GM23338 (cell line): ENCODE results near the gene PGBD5. TPM values are rescaled to one million over a fixed set of nuclear protein-coding genes. Genes with fewer than 3 reads are reported as not detected.

Experiments
- ATAC-seq: fragments of 200-7000 bp; cut with Tn5 transposase; 3 replicates; pipeline ENCODE4 v1.9.1; 2020
- DNase-seq: peaks from one replicate; pipeline ENCODE4 v3.0.0-alpha.2; 2015; ENCODE audit warnings: low spot score
- H2AFZ ChIP-seq: fragments of 200-600 bp; sonication (generic); 2 replicates; pipeline ENCODE4 v1.8.0; 2016; ENCODE audit warnings: antibody characterized with exemption, mild to moderate bottlenecking, moderate library complexity
- H3F3A ChIP-seq: fragments of 200-600 bp; sonication (generic); replicated peaks from 2 replicates; pipeline ENCODE4 v1.8.0; 2017; ENCODE audit warnings: antibody characterized with exemption, mixed run types, low read depth
- H3K27ac ChIP-seq: fragments of 200-600 bp; sonication (generic); 2 replicates; pipeline ENCODE4 v1.6.1; 2016; ENCODE audit warnings: low read depth
- H3K27me3 ChIP-seq: fragments of 200-600 bp; sonication (generic); 2 replicates; pipeline ENCODE4 v1.8.0; 2016; ENCODE audit warnings: mild to moderate bottlenecking, mixed run types, moderate library complexity; ENCODE audit not compliant: insufficient read depth
- H3K36me3 ChIP-seq: fragments of 200-600 bp; sonication (generic); 2 replicates; pipeline ENCODE4 v1.8.0; 2016; ENCODE audit warnings: mild to moderate bottlenecking; ENCODE audit not compliant: insufficient read depth
- H3K4me1 ChIP-seq: fragments of 200-600 bp; sonication (generic); 2 replicates; pipeline ENCODE4 v1.8.0; 2016; ENCODE audit warnings: mild to moderate bottlenecking, moderate library complexity; ENCODE audit not compliant: insufficient read depth
- H3K4me2 ChIP-seq: fragments of 200-600 bp; sonication (generic); 2 replicates; pipeline ENCODE4 v1.7.1; 2017; ENCODE audit warnings: mixed run types
- H3K4me3 ChIP-seq: fragments of 200-600 bp; sonication (generic); 2 replicates; pipeline ENCODE4 v1.6.1; 2016; ENCODE audit warnings: mixed run types
- H3K79me2 ChIP-seq: fragments of 200-600 bp; sonication (generic); replicated peaks from 2 replicates; pipeline ENCODE4 v1.8.0; 2017; ENCODE audit warnings: mild to moderate bottlenecking; ENCODE audit not compliant: insufficient read depth
- H3K9me2 ChIP-seq: fragments of 200-600 bp; sonication (generic); 2 replicates; pipeline ENCODE4 v1.8.0; 2017; ENCODE audit not compliant: insufficient read depth
- H4K20me1 ChIP-seq: fragments of 200-600 bp; sonication (generic); replicated peaks from 2 replicates; pipeline ENCODE4 v1.8.0; 2017; ENCODE audit warnings: mild to moderate bottlenecking; ENCODE audit not compliant: insufficient read depth
- H3K27ac Mint-ChIP-seq: 2 replicates; pipeline ENCODE4 v1.8.0; 2020; ENCODE audit warnings: inconsistent platforms, mild to moderate bottlenecking, moderate library complexity, mixed read lengths
- H3K27me3 Mint-ChIP-seq: 3 replicates; pipeline ENCODE4 v1.8.0; 2022; ENCODE audit warnings: low read depth, mild to moderate bottlenecking, moderate library complexity, mixed read lengths, inconsistent platforms; ENCODE audit not compliant: insufficient read depth, poor library complexity
- H3K36me3 Mint-ChIP-seq: 3 replicates; pipeline ENCODE4 v1.8.0; 2021; ENCODE audit warnings: low read depth, mild to moderate bottlenecking, inconsistent platforms, moderate library complexity, mixed read lengths
- H3K4me1 Mint-ChIP-seq: 3 replicates; pipeline ENCODE4 v1.8.0; 2020; ENCODE audit warnings: mild to moderate bottlenecking, inconsistent platforms, mixed read lengths
- H3K4me3 Mint-ChIP-seq: 3 replicates; pipeline ENCODE4 v1.8.0; 2021; ENCODE audit warnings: moderate library complexity, mild to moderate bottlenecking, inconsistent platforms, mixed read lengths
- H3K9me3 Mint-ChIP-seq: 3 replicates; pipeline ENCODE4 v1.8.0; 2020; ENCODE audit warnings: moderate library complexity, mild to moderate bottlenecking, inconsistent platforms, mixed read lengths
- CREB1 ChIP-seq: fragments of 250-450 bp; sonication (Bioruptor Pico); IDR thresholded peaks from 2 replicates; pipeline ENCODE4 v1.5.0; 2020; ENCODE audit warnings: low read depth, mild to moderate bottlenecking, moderate library complexity
- EZH2 ChIP-seq: fragments of 200-600 bp; sonication (generic); IDR thresholded peaks from one replicate; pipeline ENCODE4 v1.8.0; 2017; ENCODE audit warnings: antibody characterized with exemption, mild to moderate bottlenecking, low read depth; ENCODE audit not compliant: unreplicated experiment
- EZH2phosphoT487 ChIP-seq: fragments of 200-600 bp; sonication (generic); IDR thresholded peaks from one replicate; pipeline ENCODE4 v1.8.1; 2018; ENCODE audit warnings: antibody characterized with exemption; ENCODE audit not compliant: unreplicated experiment
- JUNB ChIP-seq: IDR thresholded peaks from one replicate; pipeline ENCODE4 v1.6.1; 2016; ENCODE audit warnings: antibody characterized with exemption; ENCODE audit not compliant: unreplicated experiment
- NANOG ChIP-seq: IDR thresholded peaks from 2 replicates; pipeline ENCODE4 v1.6.1; 2016; ENCODE audit warnings: antibody characterized with exemption, borderline replicate concordance
- POLR2AphosphoS5 ChIP-seq: IDR thresholded peaks from 2 replicates; pipeline ENCODE4 v1.6.1; 2016; ENCODE audit warnings: antibody characterized with exemption, low read depth
- STAT1 ChIP-seq: IDR thresholded peaks from one replicate; pipeline ENCODE4 v1.6.1; 2016; ENCODE audit warnings: antibody characterized with exemption; ENCODE audit not compliant: unreplicated experiment
- ZNF114 ChIP-seq: fragments of 250-450 bp; sonication (Bioruptor Pico); IDR thresholded peaks from 2 replicates; pipeline ENCODE4 v1.5.0; 2020; ENCODE audit warnings: mild to moderate bottlenecking, moderate library complexity
- ZNF331 ChIP-seq: fragments of 250-450 bp; sonication (Bioruptor Pico); IDR thresholded peaks from 2 replicates; pipeline ENCODE4 v1.5.0; 2020; ENCODE audit warnings: low read depth, mild to moderate bottlenecking, moderate library complexity
- polyA plus RNA-seq: library from polyadenylated mRNA; unstranded; fragments of >200 nt; fragmentation: Nextera tagmentation; extraction: Ambion mirVana; gene quantifications from 2 replicates; pipeline ENCODE4 v1.2.1, GENCODE V29; 2016
- total RNA-seq: library from RNA; depleted of rRNA; stranded (reverse); fragments of >200 nt; shearing (Covaris generic); gene quantifications from 2 replicates; pipeline ENCODE4 v1.2.3, GENCODE V29; 2014
- TF ChIP-seq, protein P1 (sequence below): IDR thresholded peaks from 2 replicates; pipeline ENCODE4 v1.6.1; 2016; ENCODE audit warnings: antibody characterized with exemption
- TF ChIP-seq, protein P2 (sequence below): fragments of 250-450 bp; sonication (Bioruptor Pico); IDR thresholded peaks from 2 replicates; pipeline ENCODE4 v1.5.0; 2020; ENCODE audit warnings: mild to moderate bottlenecking, moderate library complexity
- TF ChIP-seq, protein P3 (sequence below): IDR thresholded peaks from one replicate; pipeline ENCODE4 v1.6.1; 2018; ENCODE audit warnings: antibody characterized with exemption; ENCODE audit not compliant: unreplicated experiment
- TF ChIP-seq, protein P4 (sequence below), 2 experiments: fragments of 200-600 bp in 1 of 2; sonication (generic) in 1 of 2; conservative IDR thresholded peaks; 2 replicates each; pipeline versions ENCODE4 v1.5.1 to v1.6.1; 2016 to 2017; ENCODE audit warnings: antibody characterized with exemption in 2 of 2, low read depth in 2 of 2, mild to moderate bottlenecking in 2 of 2, moderate library complexity in 1 of 2

The PGBD5 gene
- total and polyA plus RNA-seq, 2 experiments from 2014 or later: 3.4 to 16.6 TPM

DNA sequence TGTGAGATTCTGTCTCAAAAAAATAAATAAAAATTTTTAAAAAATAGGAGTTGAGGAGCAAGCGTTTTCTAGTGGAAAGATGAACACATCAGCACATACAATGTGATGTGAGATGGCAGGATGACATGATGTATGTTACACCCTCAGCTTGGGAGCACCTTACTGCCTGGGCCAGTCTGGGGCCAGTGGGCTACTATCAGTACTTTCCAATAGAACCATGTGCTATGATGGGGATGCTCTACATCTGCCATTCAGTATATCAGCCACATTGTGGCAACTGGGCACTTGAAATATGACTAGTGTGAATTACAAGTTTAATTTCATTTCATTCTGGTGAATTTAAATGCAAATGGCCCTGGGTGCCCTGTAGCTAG, 156.0 kb downstream of the PGBD5 start:
- Histone ChIP-seq H3F3A (peaks cover 4% of the 10 kb centered on the region), H3K79me2 (no peaks in the 10 kb centered on the region), H2AFZ (no peak overlapping the region), H3K9me2 (no peaks in the 10 kb centered on the region), H3K36me3 (peaks cover 6% of the 10 kb centered on the region; the same call in 1 of the 2 replicates), H4K20me1 (no peaks in the 10 kb centered on the region; the same call in 1 of the 2 replicates), H3K27me3 (no peaks in the 10 kb centered on the region), H3K4me2 (no peak overlapping the region), H3K27ac (no peak overlapping the region), H3K4me3 (no peak overlapping the region), H3K4me1 (peaks cover 2% of the 10 kb centered on the region; the same call in 1 of the 2 replicates)
- no peak overlapping the region for H3K27ac Mint-ChIP-seq
- H3K36me3 Mint-ChIP-seq: peaks cover 10% of the 10 kb centered on the region
- DNase-seq (no peak), ATAC-seq (no peak)
- H3K9me3 Mint-ChIP-seq: no peaks in the 10 kb centered on the region
- peaks cover 12% of the 10 kb centered on the region for H3K4me1 Mint-ChIP-seq
- TF ChIP-seq, protein P1, sequence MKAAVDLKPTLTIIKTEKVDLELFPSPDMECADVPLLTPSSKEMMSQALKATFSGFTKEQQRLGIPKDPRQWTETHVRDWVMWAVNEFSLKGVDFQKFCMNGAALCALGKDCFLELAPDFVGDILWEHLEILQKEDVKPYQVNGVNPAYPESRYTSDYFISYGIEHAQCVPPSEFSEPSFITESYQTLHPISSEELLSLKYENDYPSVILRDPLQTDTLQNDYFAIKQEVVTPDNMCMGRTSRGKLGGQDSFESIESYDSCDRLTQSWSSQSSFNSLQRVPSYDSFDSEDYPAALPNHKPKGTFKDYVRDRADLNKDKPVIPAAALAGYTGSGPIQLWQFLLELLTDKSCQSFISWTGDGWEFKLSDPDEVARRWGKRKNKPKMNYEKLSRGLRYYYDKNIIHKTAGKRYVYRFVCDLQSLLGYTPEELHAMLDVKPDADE: no peak
- TF ChIP-seq JUNB (no peak), ZNF331 (no peak), ZNF114 (no peak), POLR2AphosphoS5 (no peak), STAT1 (no peak), CREB1 (CRISPR knock-in tag) (no peak), EZH2phosphoT487 (no peak), NANOG (no peak), EZH2 (no peak)
- TF ChIP-seq, protein P2, sequence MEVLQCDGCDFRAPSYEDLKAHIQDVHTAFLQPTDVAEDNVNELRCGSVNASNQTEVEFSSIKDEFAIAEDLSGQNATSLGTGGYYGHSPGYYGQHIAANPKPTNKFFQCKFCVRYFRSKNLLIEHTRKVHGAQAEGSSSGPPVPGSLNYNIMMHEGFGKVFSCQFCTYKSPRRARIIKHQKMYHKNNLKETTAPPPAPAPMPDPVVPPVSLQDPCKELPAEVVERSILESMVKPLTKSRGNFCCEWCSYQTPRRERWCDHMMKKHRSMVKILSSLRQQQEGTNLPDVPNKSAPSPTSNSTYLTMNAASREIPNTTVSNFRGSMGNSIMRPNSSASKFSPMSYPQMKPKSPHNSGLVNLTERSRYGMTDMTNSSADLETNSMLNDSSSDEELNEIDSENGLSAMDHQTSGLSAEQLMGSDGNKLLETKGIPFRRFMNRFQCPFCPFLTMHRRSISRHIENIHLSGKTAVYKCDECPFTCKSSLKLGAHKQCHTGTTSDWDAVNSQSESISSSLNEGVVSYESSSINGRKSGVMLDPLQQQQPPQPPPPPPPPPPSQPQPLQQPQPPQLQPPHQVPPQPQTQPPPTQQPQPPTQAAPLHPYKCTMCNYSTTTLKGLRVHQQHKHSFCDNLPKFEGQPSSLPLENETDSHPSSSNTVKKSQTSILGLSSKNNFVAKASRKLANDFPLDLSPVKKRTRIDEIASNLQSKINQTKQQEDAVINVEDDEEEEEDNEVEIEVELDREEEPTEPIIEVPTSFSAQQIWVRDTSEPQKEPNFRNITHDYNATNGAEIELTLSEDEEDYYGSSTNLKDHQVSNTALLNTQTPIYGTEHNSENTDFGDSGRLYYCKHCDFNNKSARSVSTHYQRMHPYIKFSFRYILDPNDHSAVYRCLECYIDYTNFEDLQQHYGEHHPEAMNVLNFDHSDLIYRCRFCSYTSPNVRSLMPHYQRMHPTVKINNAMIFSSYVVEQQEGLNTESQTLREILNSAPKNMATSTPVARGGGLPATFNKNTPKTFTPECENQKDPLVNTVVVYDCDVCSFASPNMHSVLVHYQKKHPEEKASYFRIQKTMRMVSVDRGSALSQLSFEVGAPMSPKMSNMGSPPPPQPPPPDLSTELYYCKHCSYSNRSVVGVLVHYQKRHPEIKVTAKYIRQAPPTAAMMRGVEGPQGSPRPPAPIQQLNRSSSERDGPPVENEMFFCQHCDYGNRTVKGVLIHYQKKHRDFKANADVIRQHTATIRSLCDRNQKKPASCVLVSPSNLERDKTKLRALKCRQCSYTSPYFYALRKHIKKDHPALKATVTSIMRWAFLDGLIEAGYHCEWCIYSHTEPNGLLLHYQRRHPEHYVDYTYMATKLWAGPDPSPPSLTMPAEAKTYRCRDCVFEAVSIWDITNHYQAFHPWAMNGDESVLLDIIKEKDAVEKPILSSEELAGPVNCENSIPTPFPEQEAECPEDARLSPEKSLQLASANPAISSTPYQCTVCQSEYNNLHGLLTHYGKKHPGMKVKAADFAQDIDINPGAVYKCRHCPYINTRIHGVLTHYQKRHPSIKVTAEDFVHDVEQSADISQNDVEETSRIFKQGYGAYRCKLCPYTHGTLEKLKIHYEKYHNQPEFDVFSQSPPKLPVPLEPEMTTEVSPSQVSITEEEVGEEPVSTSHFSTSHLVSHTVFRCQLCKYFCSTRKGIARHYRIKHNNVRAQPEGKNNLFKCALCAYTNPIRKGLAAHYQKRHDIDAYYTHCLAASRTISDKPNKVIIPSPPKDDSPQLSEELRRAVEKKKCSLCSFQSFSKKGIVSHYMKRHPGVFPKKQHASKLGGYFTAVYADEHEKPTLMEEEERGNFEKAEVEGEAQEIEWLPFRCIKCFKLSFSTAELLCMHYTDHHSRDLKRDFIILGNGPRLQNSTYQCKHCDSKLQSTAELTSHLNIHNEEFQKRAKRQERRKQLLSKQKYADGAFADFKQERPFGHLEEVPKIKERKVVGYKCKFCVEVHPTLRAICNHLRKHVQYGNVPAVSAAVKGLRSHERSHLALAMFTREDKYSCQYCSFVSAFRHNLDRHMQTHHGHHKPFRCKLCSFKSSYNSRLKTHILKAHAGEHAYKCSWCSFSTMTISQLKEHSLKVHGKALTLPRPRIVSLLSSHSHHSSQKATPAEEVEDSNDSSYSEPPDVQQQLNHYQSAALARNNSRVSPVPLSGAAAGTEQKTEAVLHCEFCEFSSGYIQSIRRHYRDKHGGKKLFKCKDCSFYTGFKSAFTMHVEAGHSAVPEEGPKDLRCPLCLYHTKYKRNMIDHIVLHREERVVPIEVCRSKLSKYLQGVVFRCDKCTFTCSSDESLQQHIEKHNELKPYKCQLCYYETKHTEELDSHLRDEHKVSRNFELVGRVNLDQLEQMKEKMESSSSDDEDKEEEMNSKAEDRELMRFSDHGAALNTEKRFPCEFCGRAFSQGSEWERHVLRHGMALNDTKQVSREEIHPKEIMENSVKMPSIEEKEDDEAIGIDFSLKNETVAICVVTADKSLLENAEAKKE (CRISPR knock-in tag): no peak
- TF ChIP-seq, protein P3, sequence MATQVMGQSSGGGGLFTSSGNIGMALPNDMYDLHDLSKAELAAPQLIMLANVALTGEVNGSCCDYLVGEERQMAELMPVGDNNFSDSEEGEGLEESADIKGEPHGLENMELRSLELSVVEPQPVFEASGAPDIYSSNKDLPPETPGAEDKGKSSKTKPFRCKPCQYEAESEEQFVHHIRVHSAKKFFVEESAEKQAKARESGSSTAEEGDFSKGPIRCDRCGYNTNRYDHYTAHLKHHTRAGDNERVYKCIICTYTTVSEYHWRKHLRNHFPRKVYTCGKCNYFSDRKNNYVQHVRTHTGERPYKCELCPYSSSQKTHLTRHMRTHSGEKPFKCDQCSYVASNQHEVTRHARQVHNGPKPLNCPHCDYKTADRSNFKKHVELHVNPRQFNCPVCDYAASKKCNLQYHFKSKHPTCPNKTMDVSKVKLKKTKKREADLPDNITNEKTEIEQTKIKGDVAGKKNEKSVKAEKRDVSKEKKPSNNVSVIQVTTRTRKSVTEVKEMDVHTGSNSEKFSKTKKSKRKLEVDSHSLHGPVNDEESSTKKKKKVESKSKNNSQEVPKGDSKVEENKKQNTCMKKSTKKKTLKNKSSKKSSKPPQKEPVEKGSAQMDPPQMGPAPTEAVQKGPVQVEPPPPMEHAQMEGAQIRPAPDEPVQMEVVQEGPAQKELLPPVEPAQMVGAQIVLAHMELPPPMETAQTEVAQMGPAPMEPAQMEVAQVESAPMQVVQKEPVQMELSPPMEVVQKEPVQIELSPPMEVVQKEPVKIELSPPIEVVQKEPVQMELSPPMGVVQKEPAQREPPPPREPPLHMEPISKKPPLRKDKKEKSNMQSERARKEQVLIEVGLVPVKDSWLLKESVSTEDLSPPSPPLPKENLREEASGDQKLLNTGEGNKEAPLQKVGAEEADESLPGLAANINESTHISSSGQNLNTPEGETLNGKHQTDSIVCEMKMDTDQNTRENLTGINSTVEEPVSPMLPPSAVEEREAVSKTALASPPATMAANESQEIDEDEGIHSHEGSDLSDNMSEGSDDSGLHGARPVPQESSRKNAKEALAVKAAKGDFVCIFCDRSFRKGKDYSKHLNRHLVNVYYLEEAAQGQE: no peak
- TF ChIP-seq, protein P4, sequence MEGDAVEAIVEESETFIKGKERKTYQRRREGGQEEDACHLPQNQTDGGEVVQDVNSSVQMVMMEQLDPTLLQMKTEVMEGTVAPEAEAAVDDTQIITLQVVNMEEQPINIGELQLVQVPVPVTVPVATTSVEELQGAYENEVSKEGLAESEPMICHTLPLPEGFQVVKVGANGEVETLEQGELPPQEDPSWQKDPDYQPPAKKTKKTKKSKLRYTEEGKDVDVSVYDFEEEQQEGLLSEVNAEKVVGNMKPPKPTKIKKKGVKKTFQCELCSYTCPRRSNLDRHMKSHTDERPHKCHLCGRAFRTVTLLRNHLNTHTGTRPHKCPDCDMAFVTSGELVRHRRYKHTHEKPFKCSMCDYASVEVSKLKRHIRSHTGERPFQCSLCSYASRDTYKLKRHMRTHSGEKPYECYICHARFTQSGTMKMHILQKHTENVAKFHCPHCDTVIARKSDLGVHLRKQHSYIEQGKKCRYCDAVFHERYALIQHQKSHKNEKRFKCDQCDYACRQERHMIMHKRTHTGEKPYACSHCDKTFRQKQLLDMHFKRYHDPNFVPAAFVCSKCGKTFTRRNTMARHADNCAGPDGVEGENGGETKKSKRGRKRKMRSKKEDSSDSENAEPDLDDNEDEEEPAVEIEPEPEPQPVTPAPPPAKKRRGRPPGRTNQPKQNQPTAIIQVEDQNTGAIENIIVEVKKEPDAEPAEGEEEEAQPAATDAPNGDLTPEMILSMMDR (conservative IDR thresholded peaks at IDR 0.05; ENCODE audit: low read depth in 2 of 2): no peak
- no peak overlapping the region for H3K4me3 Mint-ChIP-seq
- peaks cover 3% of the 10 kb centered on the region for H3K27me3 Mint-ChIP-seq
